Stimulated activated CD4-positive, alpha-beta T cell treated with anti-CD3 and anti-CD28 coated beads, Interleukin-15, amount 100 ng/mL, for 48 hours (primary cell): Measurements from ENCODE around the gene BMP10.

Experiments
- DNase-seq, 2 donors: peaks; one replicate each; pipeline ENCODE4 v3.0.0-alpha.2; 2020; ENCODE audit warnings: low read depth in 2 of 2

The BMP10 gene

GRCh38 chr2:68819556-68819955 lies 51.6 kb downstream of the BMP10 start:
- DNase-seq: no peak

DNA sequence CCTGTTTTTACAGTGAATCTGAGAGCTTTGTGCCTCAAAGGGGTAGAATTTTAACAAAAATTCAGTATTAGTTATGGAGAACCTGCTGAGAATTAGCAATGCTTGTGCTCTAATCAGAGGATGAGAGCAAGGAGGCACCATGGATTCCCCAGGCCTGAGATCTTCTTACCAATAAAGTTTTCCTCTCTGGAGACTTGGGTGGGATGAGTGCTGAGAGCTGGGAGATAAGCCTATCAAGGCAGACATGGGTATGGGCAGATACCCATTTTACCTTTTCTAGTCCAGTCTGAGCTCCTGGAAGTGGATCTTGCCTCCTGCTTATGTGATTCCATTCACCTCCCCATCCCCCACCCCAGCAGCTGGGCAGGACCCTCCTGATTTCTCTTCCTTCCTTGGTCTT lies 53.9 kb downstream of the BMP10 start:
- DNase-seq: no peak
